Activated naive CD8-positive, alpha-beta T cell treated with anti-CD3 and anti-CD28 coated beads, Interleukin-2, amount 50 U/mL, for 16 hours (primary cell): ENCODE data around the gene OSBPL3.
"Not testable (repeated sequence)": the region's sequence is repeated elsewhere in the genome, so short reads cannot be mapped to it uniquely, and the experiment has no call there.

Experiments
- DNase-seq: peaks from one replicate; pipeline ENCODE4 v3.0.0-alpha.2; 2020; ENCODE audit warnings: low read depth, low spot score

OSBPL3 gene

DNA sequence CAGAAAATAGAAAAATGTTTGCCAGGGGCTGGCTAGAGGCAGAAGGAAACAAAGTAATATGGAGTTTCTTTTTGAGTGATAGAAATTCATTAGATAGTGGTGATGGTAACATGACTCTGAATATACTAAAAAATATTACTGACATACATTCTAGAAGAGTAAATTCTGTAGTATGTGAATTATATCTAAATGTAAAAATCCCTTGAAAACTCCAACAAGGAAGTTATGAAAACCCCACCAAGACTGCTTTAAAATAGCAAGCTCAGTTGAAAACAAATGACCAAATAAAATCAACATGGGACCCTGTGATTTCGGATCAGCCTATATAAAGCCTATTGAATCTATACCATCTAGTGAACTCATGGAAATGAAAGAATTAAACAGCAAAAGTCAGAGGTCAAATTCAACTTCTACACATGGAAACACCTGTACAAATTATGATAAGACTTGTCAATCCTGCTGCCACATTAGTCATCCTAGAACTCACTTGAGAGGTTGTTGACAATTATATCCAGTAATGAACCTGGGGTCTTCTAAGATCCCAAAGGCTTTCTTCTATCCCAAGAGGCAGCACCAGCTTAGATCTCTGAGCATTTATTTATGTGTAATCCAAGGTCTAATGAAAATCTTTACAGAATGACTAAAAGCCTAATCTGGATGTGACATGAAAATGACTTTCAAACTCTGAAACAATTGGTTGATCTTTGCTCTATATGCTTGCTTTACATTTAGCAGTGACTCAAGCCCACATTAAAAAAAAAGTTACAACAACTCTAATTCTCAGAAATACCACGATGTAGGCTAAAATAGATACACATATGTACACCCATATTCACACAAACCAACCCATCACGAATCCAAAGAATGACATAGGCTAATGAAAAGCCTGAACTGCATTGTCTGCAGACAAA, 59.3 kb downstream of the OSBPL3 start:
- no peak for DNase-seq

- no peak for DNase-seq
These were observed 62.3 kb downstream of the OSBPL3 start for GRCh38 chr7:24917510-24918239.

GRCh38 chr7:24916463-24917040, 63.4 kb downstream of the OSBPL3 start:
- DNase-seq = no peak

DNA sequence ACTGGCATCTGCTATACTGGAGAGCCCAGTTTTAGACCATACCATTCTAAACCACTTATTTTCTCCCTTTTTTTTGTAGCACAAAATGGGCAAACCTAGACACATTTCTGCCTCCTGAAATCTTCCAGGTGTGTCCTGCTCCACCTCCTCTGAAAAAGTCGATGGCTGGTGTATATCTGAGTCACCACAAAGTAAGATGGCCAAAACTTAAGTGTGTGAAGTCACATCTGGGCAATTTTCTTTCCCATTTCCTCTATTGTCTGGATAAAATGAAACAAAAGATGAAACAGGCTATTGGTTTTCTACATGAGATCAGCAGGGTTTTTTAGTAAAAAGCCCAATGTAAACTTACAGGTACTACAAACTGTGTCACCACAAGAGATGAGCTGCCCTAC, 65.5 kb downstream of the OSBPL3 start:
- no peak for DNase-seq

GRCh38 chr7:24913801-24914464, 66.0 kb downstream of the OSBPL3 start:
- DNase-seq = no peak

- DNase-seq = no peak
These were observed 67.0 kb downstream of the OSBPL3 start for GRCh38 chr7:24912874-24913514.

DNA sequence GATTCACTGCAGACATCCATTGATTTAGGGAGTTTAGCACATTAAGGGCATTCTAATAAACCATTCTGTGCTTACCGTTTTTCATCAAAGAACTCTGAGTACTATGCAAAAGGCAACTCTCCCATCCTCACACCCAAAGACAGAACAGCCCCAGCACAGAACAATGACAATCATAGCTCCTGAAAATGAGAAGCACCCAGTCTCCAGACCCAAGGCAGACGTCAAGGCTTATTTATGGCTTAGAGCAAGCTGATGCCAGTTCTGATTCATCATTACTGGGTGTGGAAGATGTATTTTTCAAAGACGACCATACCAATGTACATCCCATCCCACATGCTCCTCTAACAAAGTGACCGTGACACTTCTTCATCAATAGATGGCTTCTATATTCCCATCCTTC, 67.6 kb downstream of the OSBPL3 start:
- no peak for DNase-seq

- no peak for DNase-seq
These were observed 68.8 kb downstream of the OSBPL3 start for GRCh38 chr7:24911213-24911603.

GRCh38 chr7:24910551-24911212, 69.3 kb downstream of the OSBPL3 start:
- DNase-seq = no peak

GRCh38 chr7:24908727-24909126, 71.3 kb downstream of the OSBPL3 start:
- no peak for DNase-seq

GRCh38 chr7:24908166-24908565, 71.8 kb downstream of the OSBPL3 start:
- DNase-seq = no peak

GRCh38 chr7:24907311-24907886, 72.6 kb downstream of the OSBPL3 start:
- no peak for DNase-seq

DNA sequence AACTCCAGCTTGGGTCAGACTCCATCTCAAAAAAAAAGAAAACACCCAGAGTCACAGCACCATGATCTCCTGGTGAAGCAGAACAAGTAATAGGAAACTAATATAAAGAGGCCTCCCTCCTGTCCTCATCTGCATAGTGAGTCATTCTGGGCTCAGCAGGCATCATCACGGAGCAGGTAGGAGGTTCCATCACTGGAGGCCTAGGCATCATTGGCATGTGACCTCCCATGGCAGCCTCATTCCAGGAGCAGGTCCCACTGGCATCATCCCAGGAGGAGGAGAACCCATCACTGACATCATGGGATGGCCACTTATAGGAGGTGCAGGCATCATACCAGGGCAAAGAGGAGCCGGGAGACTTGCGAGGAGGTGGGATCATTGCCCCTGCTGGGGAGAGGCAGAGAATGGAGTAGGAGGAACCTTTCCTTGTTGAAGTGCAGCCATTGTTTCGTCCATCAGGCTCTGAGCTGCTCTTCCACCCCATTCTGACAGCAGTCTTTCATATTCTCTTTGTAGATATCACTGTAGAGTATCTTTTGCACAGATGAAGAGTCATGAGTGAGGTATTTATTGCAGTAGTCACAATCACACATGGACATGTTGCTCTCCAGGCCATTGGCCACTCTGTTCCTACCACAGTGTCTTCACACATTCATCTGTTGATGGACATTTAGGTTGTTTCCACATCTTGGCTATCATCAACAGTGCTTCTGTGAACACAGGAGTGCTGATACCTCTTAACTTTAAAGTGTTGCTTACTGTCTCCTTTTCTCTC, 73.8 kb downstream of the OSBPL3 start:
- no peak for DNase-seq

GRCh38 chr7:24903992-24904391, 76.0 kb downstream of the OSBPL3 start:
- not testable (repeated sequence) for DNase-seq

GRCh38 chr7:24903559-24903958, 76.4 kb downstream of the OSBPL3 start:
- no peak for DNase-seq

GRCh38 chr7:24902931-24903330, 77.0 kb downstream of the OSBPL3 start:
- DNase-seq = no peak

GRCh38 chr7:24902276-24902675, 77.7 kb downstream of the OSBPL3 start:
- no peak for DNase-seq

GRCh38 chr7:24899905-24900304, 80.1 kb downstream of the OSBPL3 start:
- no peak for DNase-seq

DNA sequence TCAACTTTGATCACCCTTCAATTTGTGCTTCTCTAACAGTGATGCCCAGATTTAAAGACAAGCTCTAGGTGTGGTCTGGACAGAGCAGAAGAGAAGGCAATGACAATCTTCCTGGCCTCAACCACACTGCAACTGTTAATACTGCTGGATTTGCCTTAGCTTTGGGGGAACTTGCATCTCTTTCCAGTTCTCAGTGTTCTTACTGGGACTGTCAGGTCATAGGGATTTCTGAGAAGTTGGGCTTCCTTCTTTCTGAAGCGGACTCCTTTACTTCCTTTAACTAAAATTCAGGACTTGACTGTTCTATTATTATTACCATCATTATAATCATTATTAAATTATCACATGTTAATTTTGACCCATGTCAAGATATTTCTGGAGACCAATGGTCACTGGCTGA, 80.8 kb downstream of the OSBPL3 start:
- no peak for DNase-seq

GRCh38 chr7:24898691-24899090, 81.3 kb downstream of the OSBPL3 start:
- DNase-seq = no peak
